Measurements from ENCODE around the gene EVPLL.

EVPLL gene

GRCh38 chr17:18379246-18380146, 1.9 kb downstream of the EVPLL start:
- no peak overlapping the region for H3K4me2 ChIP-seq (ENCODE audit: low read depth, low read length, poor library complexity, severe bottlenecking)
- H3K4me3 ChIP-seq (ENCODE audit: low read length, poor library complexity, severe bottlenecking) = no peak overlapping the region
- peaks cover 7% of the 10 kb centered on the region for H3K4me1 ChIP-seq (ENCODE audit: insufficient read depth, low read length, poor library complexity, severe bottlenecking)
- H4K20me1 ChIP-seq (ENCODE audit: insufficient read depth, low read length, poor library complexity, severe bottlenecking) = no peaks in the 10 kb centered on the region
- no peaks in the 10 kb centered on the region for H3K9me2 ChIP-seq (replicated peaks; ENCODE audit: low read depth, low read length)
- H2AFZ ChIP-seq (ENCODE audit: low read length) = no peak overlapping the region
- no peaks in the 10 kb centered on the region for H3F3A ChIP-seq (ENCODE audit: low read depth)
- no peaks in the 10 kb centered on the region for H3K36me3 ChIP-seq (ENCODE audit: insufficient read depth, low read length)
- no peaks in the 10 kb centered on the region; the same call in 1 of the 2 replicates for H3K9me3 ChIP-seq (ENCODE audit: insufficient read depth, low read depth, low read length)
- no peak overlapping the region for H3K9ac ChIP-seq (ENCODE audit: low read depth, low read length, poor library complexity, severe bottlenecking)
- TF ChIP-seq EZH2phosphoT487 (IDR thresholded peaks at IDR 0.05; ENCODE audit: borderline replicate concordance) = no peak
- TF ChIP-seq CTCF (conservative IDR thresholded peaks at IDR 0.05; ENCODE audit: low read length) = no peak
- H3K27me3 ChIP-seq (ENCODE audit: insufficient read depth, low read length, poor library complexity, severe bottlenecking) = no peaks in the 10 kb centered on the region
- H3K79me2 ChIP-seq (ENCODE audit: insufficient read depth, low read length) = no peaks in the 10 kb centered on the region

- no peaks in the 10 kb centered on the region for H3K9me2 ChIP-seq (replicated peaks; ENCODE audit: low read depth, low read length)
- H3K27me3 ChIP-seq (ENCODE audit: insufficient read depth, low read length, poor library complexity, severe bottlenecking) = no peaks in the 10 kb centered on the region
- H3K9ac ChIP-seq (ENCODE audit: low read depth, low read length, poor library complexity, severe bottlenecking) = no peak overlapping the region
- no peak overlapping the region for H2AFZ ChIP-seq (ENCODE audit: low read length)
- H3K36me3 ChIP-seq (ENCODE audit: insufficient read depth, low read length) = no peaks in the 10 kb centered on the region
- H3K9me3 ChIP-seq (ENCODE audit: insufficient read depth, low read depth, low read length) = no peaks in the 10 kb centered on the region
- H4K20me1 ChIP-seq (ENCODE audit: insufficient read depth, low read length, poor library complexity, severe bottlenecking) = no peaks in the 10 kb centered on the region
- H3K4me2 ChIP-seq (ENCODE audit: low read depth, low read length, poor library complexity, severe bottlenecking) = no peak overlapping the region
- TF ChIP-seq CTCF (conservative IDR thresholded peaks at IDR 0.05; ENCODE audit: low read length) (no peak), EZH2phosphoT487 (IDR thresholded peaks at IDR 0.05; ENCODE audit: borderline replicate concordance) (no peak)
- H3K79me2 ChIP-seq (ENCODE audit: insufficient read depth, low read length) = no peaks in the 10 kb centered on the region
- no peaks in the 10 kb centered on the region for H3F3A ChIP-seq (ENCODE audit: low read depth)
- no peak overlapping the region for H3K4me3 ChIP-seq (ENCODE audit: low read length, poor library complexity, severe bottlenecking)
- H3K4me1 ChIP-seq (ENCODE audit: insufficient read depth, low read length, poor library complexity, severe bottlenecking) = peaks cover 7% of the 10 kb centered on the region
Observed at GRCh38 chr17:18380471-18381157, 3.0 kb downstream of the EVPLL start.

GRCh38 chr17:18381158-18381952, 3.8 kb downstream of the EVPLL start:
- no peaks in the 10 kb centered on the region for H3F3A ChIP-seq (ENCODE audit: low read depth)
- H4K20me1 ChIP-seq (ENCODE audit: insufficient read depth, low read length, poor library complexity, severe bottlenecking) = no peaks in the 10 kb centered on the region
- no peak overlapping the region for H2AFZ ChIP-seq (ENCODE audit: low read length)
- H3K4me2 ChIP-seq (ENCODE audit: low read depth, low read length, poor library complexity, severe bottlenecking) = no peak overlapping the region
- H3K9ac ChIP-seq (ENCODE audit: low read depth, low read length, poor library complexity, severe bottlenecking) = no peak overlapping the region
- no peak overlapping the region for H3K4me3 ChIP-seq (ENCODE audit: low read length, poor library complexity, severe bottlenecking)
- no peaks in the 10 kb centered on the region for H3K27me3 ChIP-seq (ENCODE audit: insufficient read depth, low read length, poor library complexity, severe bottlenecking)
- no peaks in the 10 kb centered on the region for H3K9me2 ChIP-seq (replicated peaks; ENCODE audit: low read depth, low read length)
- TF ChIP-seq CTCF (conservative IDR thresholded peaks at IDR 0.05; ENCODE audit: low read length) (no peak), EZH2phosphoT487 (IDR thresholded peaks at IDR 0.05; ENCODE audit: borderline replicate concordance) (no peak)
- no peaks in the 10 kb centered on the region for H3K79me2 ChIP-seq (ENCODE audit: insufficient read depth, low read length)
- H3K36me3 ChIP-seq (ENCODE audit: insufficient read depth, low read length) = no peaks in the 10 kb centered on the region
- no peaks in the 10 kb centered on the region for H3K9me3 ChIP-seq (ENCODE audit: insufficient read depth, low read depth, low read length)
- peaks cover 7% of the 10 kb centered on the region for H3K4me1 ChIP-seq (ENCODE audit: insufficient read depth, low read length, poor library complexity, severe bottlenecking)
